Measurements from ENCODE around the gene SLC15A1. TPM values are rescaled to one million over a fixed set of nuclear protein-coding genes. Genes with fewer than 3 reads are reported as not detected.

SLC15A1 gene
- total RNA-seq, 1 donor from 2014 or later: 1.1 TPM

- no peaks in the 10 kb centered on the region for H3K36me3 ChIP-seq (ENCODE audit: control insufficient read depth, insufficient read depth, low read length)
- H3K27me3 ChIP-seq (ENCODE audit: control insufficient read depth, insufficient read depth, low read length): no peaks in the 10 kb centered on the region
- no peak for DNase-seq (ENCODE audit: low read depth)
- no peak for TF ChIP-seq CTCF (IDR thresholded peaks at IDR 0.05; ENCODE audit: insufficient read depth, low read length, poor library complexity, severe bottlenecking)
- H3K4me3 ChIP-seq (ENCODE audit: low read depth, low read length): no peak overlapping the region
Measured at GRCh38 chr13:98779695-98780094, 27.2 kb upstream of the SLC15A1 start.

- no peak for TF ChIP-seq CTCF (IDR thresholded peaks at IDR 0.05; ENCODE audit: insufficient read depth, low read length, poor library complexity, severe bottlenecking)
- Histone ChIP-seq H3K4me3 (ENCODE audit: low read depth, low read length) (no peak overlapping the region), H3K36me3 (ENCODE audit: control insufficient read depth, insufficient read depth, low read length) (no peaks in the 10 kb centered on the region), H3K27me3 (ENCODE audit: control insufficient read depth, insufficient read depth, low read length) (no peaks in the 10 kb centered on the region)
- DNase-seq (ENCODE audit: low read depth): peak; percentile 9
Measured at GRCh38 chr13:98778749-98779148, 26.3 kb upstream of the SLC15A1 start.

GRCh38 chr13:98776644-98777043 lies 24.2 kb upstream of the SLC15A1 start:
- H3K4me3 ChIP-seq (ENCODE audit: low read depth, low read length): no peak overlapping the region
- TF ChIP-seq CTCF (IDR thresholded peaks at IDR 0.05; ENCODE audit: insufficient read depth, low read length, poor library complexity, severe bottlenecking): no peak

GRCh38 chr13:98775844-98776598 lies 23.5 kb upstream of the SLC15A1 start:
- Histone ChIP-seq H3K36me3 (ENCODE audit: control insufficient read depth, insufficient read depth, low read length) (no peaks in the 10 kb centered on the region), H3K4me3 (ENCODE audit: low read depth, low read length) (no peak overlapping the region), H3K27me3 (ENCODE audit: control insufficient read depth, insufficient read depth, low read length) (no peaks in the 10 kb centered on the region)
- TF ChIP-seq CTCF (IDR thresholded peaks at IDR 0.05; ENCODE audit: insufficient read depth, low read length, poor library complexity, severe bottlenecking): no peak
- DNase-seq (ENCODE audit: low read depth): peak; percentile 58

More at GRCh38 chr13:98776644-98777043, 24.2 kb upstream of the SLC15A1 start:
- no peak for DNase-seq (ENCODE audit: low read depth)
- no peaks in the 10 kb centered on the region for H3K27me3 ChIP-seq (ENCODE audit: control insufficient read depth, insufficient read depth, low read length)
- no peaks in the 10 kb centered on the region for H3K36me3 ChIP-seq (ENCODE audit: control insufficient read depth, insufficient read depth, low read length)

GRCh38 chr13:98775386-98775785 lies 22.9 kb upstream of the SLC15A1 start:
- DNase-seq (ENCODE audit: low read depth): no peak
- no peaks in the 10 kb centered on the region for H3K36me3 ChIP-seq (ENCODE audit: control insufficient read depth, insufficient read depth, low read length)
- no peak for TF ChIP-seq CTCF (IDR thresholded peaks at IDR 0.05; ENCODE audit: insufficient read depth, low read length, poor library complexity, severe bottlenecking)
- H3K4me3 ChIP-seq (ENCODE audit: low read depth, low read length): no peak overlapping the region
- H3K27me3 ChIP-seq (ENCODE audit: control insufficient read depth, insufficient read depth, low read length): no peaks in the 10 kb centered on the region

GRCh38 chr13:98774776-98775175 lies 22.3 kb upstream of the SLC15A1 start:
- H3K4me3 ChIP-seq (ENCODE audit: low read depth, low read length): no peak overlapping the region
- no peak for DNase-seq (ENCODE audit: low read depth)
- no peak for TF ChIP-seq CTCF (IDR thresholded peaks at IDR 0.05; ENCODE audit: insufficient read depth, low read length, poor library complexity, severe bottlenecking)
- no peaks in the 10 kb centered on the region for H3K27me3 ChIP-seq (ENCODE audit: control insufficient read depth, insufficient read depth, low read length)
- no peaks in the 10 kb centered on the region for H3K36me3 ChIP-seq (ENCODE audit: control insufficient read depth, insufficient read depth, low read length)
